ENCODE measurements around the gene CDH4.

The CDH4 gene

GRCh38 chr20:61633004-61633403, 380.9 kb downstream of the CDH4 start:
- Mint-ChIP-seq H3K9me3 (peaks cover 4 to 6% of the 10 kb centered on the region in 2 donors), H3K36me3 (no peaks in the 10 kb centered on the region), H3K27ac (no peak overlapping the region), H3K4me1 (no peaks in the 10 kb centered on the region), H3K27me3 (no peaks in the 10 kb centered on the region), H3K4me3 (no peak overlapping the region)
- no peak for DNase-seq
- no peak for ATAC-seq (replicated peaks)

- Mint-ChIP-seq H3K4me3 (no peak overlapping the region), H3K36me3 (no peaks in the 10 kb centered on the region), H3K27ac (no peak overlapping the region), H3K4me1 (no peaks in the 10 kb centered on the region), H3K27me3 (no peaks in the 10 kb centered on the region), H3K9me3 (peaks cover 4 to 6% of the 10 kb centered on the region in 2 donors)
- ATAC-seq (replicated peaks) (no peak), DNase-seq (no peak)
Measured at GRCh38 chr20:61634376-61635145, 382.5 kb downstream of the CDH4 start.

- H3K4me1 Mint-ChIP-seq, result no peaks in the 10 kb centered on the region
- no peaks in the 10 kb centered on the region for H3K27me3 Mint-ChIP-seq
- DNase-seq, result no peak
- peaks cover 4 to 6% of the 10 kb centered on the region in 2 donors for H3K9me3 Mint-ChIP-seq
- no peak overlapping the region for H3K4me3 Mint-ChIP-seq
- H3K27ac Mint-ChIP-seq, result no peak overlapping the region
- ATAC-seq (replicated peaks), result no peak
- no peaks in the 10 kb centered on the region for H3K36me3 Mint-ChIP-seq
Measured at GRCh38 chr20:61635721-61636455, 383.8 kb downstream of the CDH4 start.

GRCh38 chr20:61636531-61637116, 384.6 kb downstream of the CDH4 start:
- no peaks in the 10 kb centered on the region for H3K36me3 Mint-ChIP-seq
- no peak for ATAC-seq (replicated peaks)

GRCh38 chr20:61638802-61639585, 386.9 kb downstream of the CDH4 start:
- DNase-seq (no peak), ATAC-seq (replicated peaks) (no peak)
- Mint-ChIP-seq H3K4me1 (no peaks in the 10 kb centered on the region), H3K4me3 (no peak overlapping the region), H3K9me3 (no peaks in the 10 kb centered on the region), H3K27ac (no peak overlapping the region), H3K36me3 (no peaks in the 10 kb centered on the region), H3K27me3 (no peaks in the 10 kb centered on the region)

More at GRCh38 chr20:61636531-61637116, 384.6 kb downstream of the CDH4 start:
- no peak overlapping the region for H3K4me3 Mint-ChIP-seq
- no peak for DNase-seq
- peaks cover 4 to 6% of the 10 kb centered on the region in 2 donors for H3K9me3 Mint-ChIP-seq
- no peaks in the 10 kb centered on the region for H3K4me1 Mint-ChIP-seq
- H3K27ac Mint-ChIP-seq, result no peak overlapping the region
- no peaks in the 10 kb centered on the region for H3K27me3 Mint-ChIP-seq

GRCh38 chr20:61640131-61640870, 388.2 kb downstream of the CDH4 start:
- H3K36me3 Mint-ChIP-seq, result no peaks in the 10 kb centered on the region
- no peak for ATAC-seq (replicated peaks)
- H3K27me3 Mint-ChIP-seq, result no peaks in the 10 kb centered on the region
- H3K4me1 Mint-ChIP-seq, result no peaks in the 10 kb centered on the region
- H3K4me3 Mint-ChIP-seq, result no peak overlapping the region
- no peak for DNase-seq
- no peaks in the 10 kb centered on the region for H3K9me3 Mint-ChIP-seq
- H3K27ac Mint-ChIP-seq, result no peak overlapping the region

- H3K4me1 Mint-ChIP-seq, result no peaks in the 10 kb centered on the region
- ATAC-seq (replicated peaks) (no peak), DNase-seq (no peak)
- H3K27ac Mint-ChIP-seq, result no peak overlapping the region
- H3K36me3 Mint-ChIP-seq, result no peaks in the 10 kb centered on the region
- no peaks in the 10 kb centered on the region for H3K9me3 Mint-ChIP-seq
- H3K27me3 Mint-ChIP-seq, result no peaks in the 10 kb centered on the region
- H3K4me3 Mint-ChIP-seq, result no peak overlapping the region
Measured at GRCh38 chr20:61640871-61641245, 388.8 kb downstream of the CDH4 start.

- DNase-seq (no peak), ATAC-seq (replicated peaks) (no peak)
- H3K9me3 Mint-ChIP-seq, result no peaks in the 10 kb centered on the region
- no peak overlapping the region for H3K4me3 Mint-ChIP-seq
- H3K4me1 Mint-ChIP-seq, result no peaks in the 10 kb centered on the region
- H3K27ac Mint-ChIP-seq, result no peak overlapping the region
- no peaks in the 10 kb centered on the region for H3K27me3 Mint-ChIP-seq
- no peaks in the 10 kb centered on the region for H3K36me3 Mint-ChIP-seq
Measured at GRCh38 chr20:61643656-61644377, 391.8 kb downstream of the CDH4 start.

- Mint-ChIP-seq H3K27me3 (no peaks in the 10 kb centered on the region), H3K9me3 (no peaks in the 10 kb centered on the region), H3K4me1 (no peaks in the 10 kb centered on the region), H3K36me3 (no peaks in the 10 kb centered on the region), H3K27ac (no peak overlapping the region), H3K4me3 (no peak overlapping the region)
- DNase-seq (no peak), ATAC-seq (replicated peaks) (no peak)
Measured at GRCh38 chr20:61644378-61645076, 392.5 kb downstream of the CDH4 start.

- no peak for ATAC-seq (replicated peaks)
- no peaks in the 10 kb centered on the region for H3K27me3 Mint-ChIP-seq
- H3K4me3 Mint-ChIP-seq, result no peak overlapping the region
- H3K27ac Mint-ChIP-seq, result no peak overlapping the region
- no peak for DNase-seq
- no peaks in the 10 kb centered on the region for H3K9me3 Mint-ChIP-seq
- H3K4me1 Mint-ChIP-seq, result no peaks in the 10 kb centered on the region
- H3K36me3 Mint-ChIP-seq, result no peaks in the 10 kb centered on the region
Measured at GRCh38 chr20:61645732-61646131, 393.7 kb downstream of the CDH4 start.

GRCh38 chr20:61646453-61646852, 394.4 kb downstream of the CDH4 start:
- H3K36me3 Mint-ChIP-seq, result no peaks in the 10 kb centered on the region
- H3K9me3 Mint-ChIP-seq, result no peaks in the 10 kb centered on the region
- ATAC-seq (replicated peaks) (no peak), DNase-seq (no peak)
- no peaks in the 10 kb centered on the region for H3K27me3 Mint-ChIP-seq
- H3K4me3 Mint-ChIP-seq, result no peak overlapping the region
- no peak overlapping the region for H3K27ac Mint-ChIP-seq
- H3K4me1 Mint-ChIP-seq, result no peaks in the 10 kb centered on the region

GRCh38 chr20:61646986-61647385, 394.9 kb downstream of the CDH4 start:
- H3K9me3 Mint-ChIP-seq, result no peaks in the 10 kb centered on the region
- H3K36me3 Mint-ChIP-seq, result no peaks in the 10 kb centered on the region
- no peaks in the 10 kb centered on the region for H3K27me3 Mint-ChIP-seq
- H3K27ac Mint-ChIP-seq, result no peak overlapping the region
- no peak overlapping the region for H3K4me3 Mint-ChIP-seq
- no peaks in the 10 kb centered on the region for H3K4me1 Mint-ChIP-seq
- ATAC-seq (replicated peaks) (no peak), DNase-seq (no peak)

GRCh38 chr20:61647702-61648101, 395.6 kb downstream of the CDH4 start:
- H3K4me3 Mint-ChIP-seq, result no peak overlapping the region
- DNase-seq (no peak), ATAC-seq (replicated peaks) (no peak)
- H3K27me3 Mint-ChIP-seq, result no peaks in the 10 kb centered on the region
- H3K27ac Mint-ChIP-seq, result no peak overlapping the region
- no peaks in the 10 kb centered on the region for H3K4me1 Mint-ChIP-seq
- no peaks in the 10 kb centered on the region for H3K36me3 Mint-ChIP-seq
- no peaks in the 10 kb centered on the region for H3K9me3 Mint-ChIP-seq
